K562 (cell line): Measurements from ENCODE around the gene SIX1. TPM values are rescaled to one million over a fixed set of nuclear protein-coding genes. Genes with fewer than 3 reads are reported as not detected.

Experiments
- ATAC-seq: fragments of 200-7000 bp; cut with Tn5 transposase; 3 replicates; pipeline ENCODE4 v1.9.1; 2020; ENCODE audit warnings: moderate library complexity
- BruUV-seq: library from RNA; stranded (reverse); fragments of 400-500 nt; replicated peaks from 2 replicates; lab custom pipeline; 2021; lab: Mats Ljungman, UMichigan
- CTCF ChIA-PET: fragments of 300-600 bp; formaldehyde crosslinking; extraction: SDS; loops from one replicate; lab custom pipeline; 2021; ENCODE audit warnings: low intra/inter-chr PET ratio; lab: Yijun Ruan, JAX
- POLR2A ChIA-PET: fragments of 300-600, 350-650 bp; sonication (Branson Sonifier 250); formaldehyde crosslinking; extraction: SDS; loops from one replicate; lab custom pipeline; 2021; ENCODE audit warnings: antibody characterized with exemption, inconsistent platforms; lab: Yijun Ruan, JAX
- DNase-seq, 4 experiments: peaks; one replicate each; pipeline versions ENCODE4 v3.0.0 to v3.0.0-alpha.2; 2011 to 2018; ENCODE audit warnings: low spot score in 3 of 4, mixed read lengths in 3 of 4; ENCODE audit errors: extremely low read depth in 1 of 4
- FAIRE-seq: peaks from 2 replicates; lab custom pipeline; 2011; peaks lifted over from hg19 to GRCh38; lab: Jason Lieb, UNC
- H2AFZ ChIP-seq: 2 replicates; pipeline ENCODE4 v1.6.0; 2011; ENCODE audit warnings: low read depth, low read length, control low read depth, inconsistent platforms
- H3K27ac ChIP-seq: fragments of 200-600 bp; 3 replicates; pipeline ENCODE4 v1.8.0; 2011; ENCODE audit warnings: low read depth, mild to moderate bottlenecking, control low read depth, inconsistent platforms, low read length, moderate library complexity, mixed read lengths; ENCODE audit errors: extremely low read depth
- H3K27me3 ChIP-seq, 2 experiments: fragments of 300-600 bp in 1 of 2; 2 replicates in 1 of 2; 3 replicates in 1 of 2; pipeline versions ENCODE4 v1.6.0 to v1.8.0; 2011; ENCODE audit warnings: inconsistent platforms in 2 of 2, low read length in 2 of 2, mild to moderate bottlenecking in 1 of 2, mixed read lengths in 1 of 2, moderate library complexity in 1 of 2; ENCODE audit not compliant: control insufficient read depth in 2 of 2, insufficient read depth in 2 of 2
- H3K36me3 ChIP-seq: fragments of 300-600 bp; 3 replicates; pipeline ENCODE4 v1.8.0; 2011; ENCODE audit warnings: mild to moderate bottlenecking, low read length, inconsistent platforms; ENCODE audit not compliant: control insufficient read depth, insufficient read depth
- H3K4me1 ChIP-seq, 2 experiments: fragments of 200-600 bp in 1 of 2; replicated peaks in 1 of 2; 2 replicates in 1 of 2; 3 replicates in 1 of 2; pipeline versions ENCODE4 v1.5.1 to v1.8.0; 2011; ENCODE audit warnings: inconsistent platforms in 2 of 2, low read length in 2 of 2, mild to moderate bottlenecking in 1 of 2, mixed read lengths in 1 of 2, moderate library complexity in 1 of 2; ENCODE audit not compliant: control insufficient read depth in 2 of 2, insufficient read depth in 2 of 2
- H3K4me2 ChIP-seq: 2 replicates; pipeline ENCODE4 v1.6.1; 2011; ENCODE audit warnings: low read length, control low read depth, inconsistent platforms, mixed read lengths; ENCODE audit not compliant: insufficient read depth
- H3K4me3 ChIP-seq: fragments of 200-600 bp; sonication (generic), shearing (Covaris generic); 2 replicates; pipeline ENCODE4 v1.5.1; 2016; ENCODE audit warnings: control low read depth, inconsistent platforms
- H3K79me2 ChIP-seq: fragments of 200-600 bp; 3 replicates; pipeline ENCODE4 v1.8.0; 2011; ENCODE audit warnings: low read length, inconsistent platforms; ENCODE audit not compliant: control insufficient read depth, insufficient read depth
- H3K9ac ChIP-seq, 2 experiments: 2 replicates each; pipeline versions ENCODE4 v1.6.0 to v1.6.1; 2011; ENCODE audit warnings: low read depth in 2 of 2, low read length in 2 of 2, control low read depth in 1 of 2, inconsistent platforms in 1 of 2, mild to moderate bottlenecking in 1 of 2, mixed read lengths in 1 of 2; ENCODE audit not compliant: insufficient read depth in 1 of 2
- H3K9me1 ChIP-seq: one replicate; pipeline ENCODE4 v1.6.0; 2011; ENCODE audit warnings: inconsistent platforms, mild to moderate bottlenecking, low read length, moderate library complexity; ENCODE audit not compliant: control insufficient read depth, insufficient read depth
- H3K9me3 ChIP-seq: replicated peaks from 2 replicates; pipeline ENCODE4 v1.5.1; 2011; ENCODE audit warnings: low read depth, low read length, inconsistent platforms; ENCODE audit not compliant: control insufficient read depth, insufficient read depth
- H4K20me1 ChIP-seq: replicated peaks from 2 replicates; pipeline ENCODE4 v1.6.1; 2011; ENCODE audit warnings: low read length, inconsistent platforms, mixed read lengths; ENCODE audit not compliant: control insufficient read depth, insufficient read depth
- BCOR ChIP-seq: fragments of 450-650 bp; IDR thresholded peaks from 2 replicates; pipeline ENCODE4 v1.6.1; 2016
- ELF1 ChIP-seq: fragments of 200-800 bp; sonication (Bioruptor generic); IDR thresholded peaks from 2 replicates; pipeline ENCODE4 v1.6.1; 2016; ENCODE audit warnings: missing genetic modification characterization, missing compliant biosample characterization
- KAT2B ChIP-seq: IDR thresholded peaks from one replicate; pipeline ENCODE4 v1.6.1; 2012; ENCODE audit warnings: low read depth, mild to moderate bottlenecking, control low read depth, inconsistent platforms, low read length, moderate library complexity
- SIRT6 ChIP-seq: IDR thresholded peaks from one replicate; pipeline ENCODE4 v1.6.1; 2012; ENCODE audit warnings: low read depth, mild to moderate bottlenecking, control low read depth, inconsistent platforms, low read length, moderate library complexity
- STAT6 ChIP-seq: sonication (generic); formaldehyde crosslinking; IDR thresholded peaks from 2 replicates; pipeline ENCODE4 v1.8.1; 2023; ENCODE audit warnings: mild to moderate bottlenecking, missing genetic modification reagents
- ZHX1 ChIP-seq: fragments of 150-350 bp; conservative IDR thresholded peaks from 2 replicates; pipeline ENCODE4 v1.6.1; 2014; ENCODE audit warnings: low read length
- ZNF3 ChIP-seq: fragments of 250-450 bp; sonication (Bioruptor Pico); IDR thresholded peaks from 2 replicates; pipeline ENCODE4 v1.5.0; 2021; ENCODE audit warnings: mild to moderate bottlenecking, moderate library complexity
- ZNF316 ChIP-seq: fragments of 450-650 bp; IDR thresholded peaks from 2 replicates; pipeline ENCODE4 v1.6.1; 2016
- ZNF445 ChIP-seq: fragments of 250-450 bp; sonication (Bioruptor Pico); IDR thresholded peaks from 2 replicates; pipeline ENCODE4 v1.4.0; 2020; ENCODE audit warnings: low read depth, mild to moderate bottlenecking, moderate library complexity
- ZNF699 ChIP-seq: fragments of 250-450 bp; sonication (Bioruptor Pico); IDR thresholded peaks from 2 replicates; pipeline ENCODE4 v1.8.0; 2021; ENCODE audit warnings: mild to moderate bottlenecking, moderate library complexity; ENCODE audit not compliant: insufficient replicate concordance
- WGBS: fragments of 100-300 bp; shearing (Covaris generic); methylation state at CpG from one replicate; pipeline ENCODE4 v1.1.6; 2016; ENCODE audit warnings: low coverage, mixed read lengths; ENCODE audit not compliant: insufficient coverage; ENCODE audit errors: missing lambda C conversion rate; 5-methylcytosine and 5-hydroxymethylcytosine counted together
- in situ Hi-C: fragments of 300-500 bp; cut with MboI; formaldehyde crosslinking; loops from 4 replicates; pipeline ENCODE4 v1.15.0; 2018; ENCODE audit warnings: inconsistent platforms, mixed read lengths
- intact Hi-C: fragments of 100-400 bp; cut with micrococcal nuclease; formaldehyde crosslinking; loops from 2 replicates; pipeline ENCODE4 v1.14.2; 2022
- polyA plus RNA-seq, 8 experiments: library from polyadenylated mRNA; depleted of rRNA in 4 of 8; stranded (reverse) in 5 of 8; unstranded in 3 of 8; fragments of >200 nt; fragmentation: Nextera tagmentation in 2 of 8; fragmentation: Illumina TruSeq in 1 of 8; extraction: Ambion mirVana in 2 of 8; extraction: Trizol in 1 of 8; gene quantifications; 2 replicates each; pipeline versions ENCODE4 v1.2.1 to v1.2.3, GENCODE V29; 2011 to 2014; ENCODE audit warnings: inconsistent platforms in 1 of 8, missing spikeins in 1 of 8
- total RNA-seq, 7 experiments: library from RNA; depleted of rRNA in 6 of 7; stranded (reverse); fragments of >200 nt in 6 of 7; fragmentation: Illumina TruSeq in 2 of 7; extraction: Trizol in 2 of 7; gene quantifications; 2 replicates each; pipeline versions ENCODE4 v1.2.1 to v1.2.3, GENCODE V29; 2011 to 2021; ENCODE audit warnings: low replicate concordance in 1 of 7

Gene SIX1
- total and polyA plus RNA-seq, 9 of the 15 experiments (the other 6 are each of a cell fraction or from before 2014, with no cell fraction given), result 0.27 to 0.80 (median 0.45) TPM

- H3K9me3 ChIP-seq, result no peaks in the 10 kb centered on the region
- no peaks in the 10 kb centered on the region for H3K79me2 ChIP-seq
- no peaks in the 10 kb centered on the region for H3K36me3 ChIP-seq
- no peak overlapping the region for H3K9ac ChIP-seq
- H3K9me1 ChIP-seq, result no peaks in the 10 kb centered on the region
- H3K27me3 ChIP-seq, result peaks cover 0 to 24% of the 10 kb centered on the region in 2 experiments; a peak in 2 of 5 replicates
- ATAC-seq (no peak), DNase-seq (no peak), FAIRE-seq (no peak)
- POLR2A ChIA-PET, result no interaction called here
- TF ChIP-seq ZHX1 (no peak), ZNF445 (CRISPR knock-in tag) (no peak), KAT2B (no peak), ZNF316 (no peak), ZNF699 (CRISPR knock-in tag) (no peak), STAT6 (CRISPR knock-in tag) (no peak), ELF1 (tag) (no peak), ZNF3 (no peak), SIRT6 (no peak), BCOR (no peak)
- in situ Hi-C loops, result no loop called here
- H4K20me1 ChIP-seq, result no peaks in the 10 kb centered on the region
- no peak overlapping the region for H2AFZ ChIP-seq
- CTCF ChIA-PET, result no interaction called here
- no peak overlapping the region for H3K4me2 ChIP-seq
- peaks cover 0 to 29% of the 10 kb centered on the region in 2 experiments; a peak in 2 of 5 replicates for H3K4me1 ChIP-seq
- no peak overlapping the region for H3K27ac ChIP-seq
- no TSS peak for BruUV-seq
- no peak overlapping the region for H3K4me3 ChIP-seq
- intact Hi-C loops, result no loop called here
- WGBS, result 30% methylated on average over 11 of the region's 14 CpGs
Measured at GRCh38 chr14:60653701-60654161, 4.5 kb upstream of the SIX1 start.
